ENCODE results near the gene NENF.

NENF gene

GRCh38 chr1:212482006-212482636, 49.4 kb downstream of the NENF start:
- no peak for DNase-seq (ENCODE audit: low spot score)

- no peak for DNase-seq (ENCODE audit: low spot score)
Observed at GRCh38 chr1:212482637-212483441, 50.1 kb downstream of the NENF start.

GRCh38 chr1:212484701-212485570, 52.2 kb downstream of the NENF start:
- no peak for DNase-seq (ENCODE audit: low spot score)

DNA sequence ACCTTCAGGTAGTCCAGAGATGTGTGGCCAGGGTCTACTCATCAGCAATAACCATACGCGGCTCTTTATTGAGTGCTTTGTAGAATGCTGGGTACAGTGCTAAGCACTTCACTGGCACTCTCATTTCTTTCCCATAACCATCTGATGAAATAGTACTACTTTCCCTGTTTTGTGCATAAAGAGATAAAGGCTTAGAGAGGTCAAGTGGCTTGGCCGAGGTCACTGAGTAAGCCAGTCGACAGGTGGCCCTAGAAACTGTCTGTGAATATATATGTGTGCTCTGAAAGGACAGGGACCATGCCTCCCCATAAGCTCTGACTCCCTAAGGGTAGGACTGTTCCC, 52.8 kb downstream of the NENF start:
- no peak for DNase-seq (ENCODE audit: low spot score)

DNA sequence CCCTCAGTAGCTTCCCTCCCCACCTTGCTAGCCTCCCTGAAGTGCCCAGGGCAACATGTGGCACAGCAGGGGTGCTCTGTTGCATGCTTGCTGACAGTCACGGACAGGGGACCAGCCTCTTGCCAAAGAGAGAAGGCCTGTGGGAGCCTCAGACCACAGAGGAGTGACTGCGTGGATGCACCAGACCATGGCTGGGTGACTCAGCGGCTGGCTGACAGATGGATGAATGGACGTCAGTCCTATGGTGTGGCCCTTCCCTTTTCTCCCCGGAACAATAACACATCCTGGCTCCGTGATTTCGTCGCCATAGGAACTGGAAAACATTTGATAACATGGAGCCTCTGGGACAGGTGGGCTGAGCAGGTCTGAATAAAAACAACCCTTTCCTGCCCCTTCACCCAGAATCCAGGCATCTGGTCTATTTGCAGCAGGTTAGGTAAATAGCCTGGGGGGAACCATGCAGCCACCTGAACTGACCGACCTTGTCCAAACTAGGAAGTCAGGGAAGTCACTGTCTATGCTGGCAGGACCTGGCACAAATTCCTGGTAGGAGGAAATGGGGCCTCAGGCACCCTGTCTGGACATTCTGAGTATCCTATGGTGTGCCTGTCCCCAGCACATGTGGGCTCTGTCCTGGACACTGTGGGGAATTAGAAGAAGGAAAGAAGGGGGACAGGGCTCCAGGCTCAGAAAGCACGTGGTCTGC, 53.3 kb downstream of the NENF start:
- no peak for DNase-seq (ENCODE audit: low spot score)

DNA sequence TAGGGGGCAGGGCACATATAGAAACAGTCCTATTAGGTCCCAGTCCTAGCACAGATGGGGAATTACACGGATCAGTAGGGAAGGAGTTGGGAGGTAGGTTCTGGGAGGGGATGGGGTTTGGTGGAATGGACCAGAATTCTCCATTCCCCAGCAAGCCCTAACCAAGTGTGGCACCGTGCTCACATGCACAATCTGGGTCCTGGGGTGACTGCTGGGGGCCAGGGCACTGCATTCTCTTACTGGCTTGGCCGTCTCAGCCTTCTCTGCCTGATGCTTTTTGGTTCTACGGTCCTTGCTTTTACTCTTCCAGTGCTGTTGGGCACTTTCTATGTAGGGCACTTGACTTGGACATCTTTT, 53.9 kb downstream of the NENF start:
- no peak for DNase-seq (ENCODE audit: low spot score)

DNA sequence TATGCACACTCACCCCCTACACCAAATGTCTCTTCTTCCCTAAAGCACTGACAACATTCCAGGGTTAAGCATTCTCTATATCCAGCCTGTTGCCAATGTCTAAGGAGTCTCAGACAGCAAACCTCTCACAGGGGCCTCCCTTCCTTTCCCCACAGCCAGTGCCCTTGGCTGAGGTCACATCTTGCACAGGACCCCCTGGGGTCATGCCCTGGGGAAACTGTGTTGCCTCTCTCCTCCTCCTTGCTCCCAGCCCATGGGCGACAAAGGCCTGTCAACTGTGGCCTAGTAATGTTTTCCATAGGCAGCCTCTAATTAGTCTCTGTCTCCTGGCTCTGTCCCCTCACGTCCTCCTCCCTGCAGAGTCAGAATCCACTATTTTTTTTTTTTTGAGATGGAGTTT, 54.6 kb downstream of the NENF start:
- DNase-seq (ENCODE audit: low spot score) = no peak

DNA sequence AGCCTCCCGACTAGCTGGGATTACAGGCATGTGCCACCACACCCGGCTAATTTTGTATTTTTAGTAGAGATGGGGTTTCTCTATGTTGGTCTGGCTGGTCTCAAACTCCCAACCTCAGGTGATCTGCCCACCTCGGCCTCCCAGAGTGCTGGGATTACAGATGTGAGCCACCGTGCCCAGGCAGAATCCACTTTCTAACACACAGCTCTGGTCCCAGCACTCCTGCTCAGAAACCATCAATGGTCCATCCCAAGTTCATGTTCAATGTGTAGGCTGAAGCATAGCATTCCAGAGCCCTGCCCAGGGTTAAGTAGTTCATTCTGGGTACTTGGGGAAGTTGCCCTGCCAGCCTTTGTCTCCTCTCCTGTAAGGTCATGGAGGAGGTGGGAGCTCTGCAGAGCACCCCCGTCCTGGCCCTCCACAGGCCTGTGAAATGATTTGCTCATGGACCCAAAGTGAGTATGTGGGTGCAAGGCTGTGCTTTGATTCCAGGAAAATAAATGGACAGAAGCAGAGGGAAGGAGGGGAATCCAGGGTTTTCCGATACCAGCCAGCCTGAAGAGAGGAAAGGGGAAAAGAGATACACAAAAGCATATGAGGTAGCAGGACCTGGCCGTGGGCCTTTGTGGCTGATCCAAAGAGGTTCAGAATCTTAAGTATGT, 55.2 kb downstream of the NENF start:
- DNase-seq (ENCODE audit: low spot score) = no peak

- DNase-seq (ENCODE audit: low spot score) = peak; percentile 76
Observed at GRCh38 chr1:212488436-212489283, 55.9 kb downstream of the NENF start.

DNA sequence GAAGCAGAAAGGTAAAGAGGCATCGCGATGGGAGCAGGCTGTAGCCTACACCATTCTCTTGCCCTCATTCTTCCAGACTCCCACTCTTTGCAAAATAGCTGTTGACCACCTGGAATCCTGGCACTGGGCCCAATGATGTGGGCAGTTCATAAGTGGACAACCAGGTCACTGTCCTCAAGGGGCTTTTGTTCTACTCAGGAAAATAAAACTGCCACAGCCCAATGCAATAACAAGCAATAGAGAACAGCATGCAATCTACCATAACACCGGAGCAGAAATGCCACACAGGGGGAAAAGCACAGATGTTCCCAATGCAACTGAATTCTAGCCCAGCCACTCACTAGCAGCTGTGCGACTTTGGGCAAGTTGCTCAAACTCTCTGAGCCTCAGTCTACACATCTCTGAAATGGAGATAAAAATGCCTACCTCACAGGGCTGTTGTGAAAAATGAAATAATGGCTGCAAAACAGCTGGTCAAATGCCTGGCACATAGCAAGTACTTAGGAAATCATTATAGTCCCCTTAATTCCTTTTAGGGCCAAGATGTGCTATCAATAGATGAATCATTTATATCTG, 56.7 kb downstream of the NENF start:
- DNase-seq (ENCODE audit: low spot score) = no peak

DNA sequence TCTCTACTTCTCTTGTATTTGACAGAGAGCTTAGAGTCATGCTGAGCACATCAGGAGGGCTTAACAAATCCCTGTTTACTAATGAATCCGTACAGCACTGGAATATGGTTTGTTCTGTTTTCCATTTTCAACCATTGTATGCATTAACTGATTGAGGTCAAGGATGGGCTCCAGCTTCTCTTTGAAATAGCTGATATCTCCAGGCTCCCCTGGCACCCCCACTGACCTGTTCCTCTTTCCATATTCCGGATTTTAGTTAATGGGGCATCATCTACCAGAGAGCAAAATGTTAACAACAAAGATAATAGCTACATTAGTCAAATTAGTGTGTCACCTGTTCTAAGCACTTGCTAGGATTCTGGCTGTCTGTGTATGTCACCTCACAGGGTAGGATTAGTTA, 57.6 kb downstream of the NENF start:
- DNase-seq (ENCODE audit: low spot score) = no peak

- no peak for DNase-seq (ENCODE audit: low spot score)
Observed at GRCh38 chr1:212491454-212491853, 58.7 kb downstream of the NENF start.
